Right lobe of liver (tissue), 4 donors: ENCODE results near the gene SERPINB10.

Experiments
- POLR2A ChIP-seq: fragments of 450-650 bp; IDR thresholded peaks from one replicate; pipeline ENCODE4 v1.6.1; 2017; ENCODE audit warnings: antibody characterized with exemption, mild to moderate bottlenecking
- TF ChIP-seq, protein P1 (sequence below), 4 donors: fragments of 200-600 bp in 3 of 4; fragments of 450-650 bp in 1 of 4; IDR thresholded peaks; one replicate each; pipeline versions ENCODE4 v1.5.1 to v1.8.0; 2016 to 2022; ENCODE audit warnings: antibody characterized with exemption in 4 of 4, mild to moderate bottlenecking in 2 of 4
- donor health status: DM: no; HTN: no; CAD: no.
- donor health status: DM: no; HTN: no; CAD: no.
- donor health status: DM: no; HTN: yes; CAD: no.

DNA sequence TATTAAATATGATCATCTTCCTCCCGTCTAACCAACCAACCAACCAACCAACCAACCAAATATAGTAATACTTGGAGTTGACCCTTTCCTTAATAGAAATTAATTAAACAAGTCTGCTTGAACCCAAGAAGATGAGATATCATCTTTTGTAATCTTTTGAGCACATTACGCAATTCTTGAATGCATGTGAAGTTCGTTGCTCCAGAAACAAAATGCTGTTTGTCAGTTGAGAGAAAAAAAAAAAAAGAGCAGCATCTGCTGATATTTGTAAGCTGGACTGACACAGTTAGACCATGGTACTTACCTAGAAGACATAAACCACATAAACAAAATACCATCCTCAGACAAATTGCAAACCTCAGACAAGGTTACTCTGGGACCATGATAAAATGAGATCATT is 29.4 kb upstream of the SERPINB10 start:
- TF ChIP-seq, protein P1, sequence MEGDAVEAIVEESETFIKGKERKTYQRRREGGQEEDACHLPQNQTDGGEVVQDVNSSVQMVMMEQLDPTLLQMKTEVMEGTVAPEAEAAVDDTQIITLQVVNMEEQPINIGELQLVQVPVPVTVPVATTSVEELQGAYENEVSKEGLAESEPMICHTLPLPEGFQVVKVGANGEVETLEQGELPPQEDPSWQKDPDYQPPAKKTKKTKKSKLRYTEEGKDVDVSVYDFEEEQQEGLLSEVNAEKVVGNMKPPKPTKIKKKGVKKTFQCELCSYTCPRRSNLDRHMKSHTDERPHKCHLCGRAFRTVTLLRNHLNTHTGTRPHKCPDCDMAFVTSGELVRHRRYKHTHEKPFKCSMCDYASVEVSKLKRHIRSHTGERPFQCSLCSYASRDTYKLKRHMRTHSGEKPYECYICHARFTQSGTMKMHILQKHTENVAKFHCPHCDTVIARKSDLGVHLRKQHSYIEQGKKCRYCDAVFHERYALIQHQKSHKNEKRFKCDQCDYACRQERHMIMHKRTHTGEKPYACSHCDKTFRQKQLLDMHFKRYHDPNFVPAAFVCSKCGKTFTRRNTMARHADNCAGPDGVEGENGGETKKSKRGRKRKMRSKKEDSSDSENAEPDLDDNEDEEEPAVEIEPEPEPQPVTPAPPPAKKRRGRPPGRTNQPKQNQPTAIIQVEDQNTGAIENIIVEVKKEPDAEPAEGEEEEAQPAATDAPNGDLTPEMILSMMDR (IDR thresholded peaks at IDR 0.05), result no peak
- TF ChIP-seq POLR2A, result no peak
